ENCODE data around the gene BMPR1A. TPM values are rescaled to one million over a fixed set of nuclear protein-coding genes. Genes with fewer than 3 reads are reported as not detected.

The BMPR1A gene
- total and polyA plus RNA-seq, 10 of the 15 experiments (the other 5 are each of a cell fraction or from before 2014, with no cell fraction given) = 2.3 to 22.7 (median 13.1) TPM

DNA sequence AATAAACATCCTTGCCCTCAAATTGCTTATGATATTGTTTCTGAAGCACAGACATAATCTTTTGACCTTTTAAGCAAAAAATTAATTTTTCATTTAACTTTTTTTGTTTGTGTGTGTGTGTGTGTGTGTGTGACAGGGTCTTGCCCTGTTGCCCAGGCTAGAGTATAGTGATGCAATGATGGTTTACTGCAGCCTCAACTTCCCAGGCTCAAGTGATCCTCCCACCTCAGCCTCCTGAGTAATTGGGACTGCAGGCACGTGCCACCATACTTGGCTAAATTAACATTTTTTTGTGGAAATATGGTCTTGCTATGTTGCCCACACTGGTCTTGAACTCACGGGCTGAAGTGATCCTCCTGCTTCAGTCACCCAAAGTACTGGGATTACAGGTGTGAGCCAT, 68.9 kb downstream of the BMPR1A start:
- H4K20me1 ChIP-seq (ENCODE audit: control insufficient read depth, insufficient read depth) = no peaks in the 10 kb centered on the region
- H3K9me3 ChIP-seq (replicated peaks; ENCODE audit: control insufficient read depth, insufficient read depth, low read length) = no peaks in the 10 kb centered on the region
- intact Hi-C loops (cut with micrococcal nuclease; ENCODE audit: unreplicated experiment) = no loop called here
- ATAC-seq (no peak), FAIRE-seq (no peak), DNase-seq (ENCODE audit: low read depth, low spot score) (no peak)
- CTCF ChIA-PET = no interaction called here
- no peaks in the 10 kb centered on the region; a peak in 1 of 4 replicates for H3K36me3 ChIP-seq (ENCODE audit: control insufficient read depth in 2 of 2, insufficient read depth in 2 of 2, low read length in 1 of 2)
- 61% methylated on average over 2 of the region's 2 CpGs for WGBS (ENCODE audit: insufficient coverage, insufficient replicate concordance, low lambda C conversion rate, missing lambda C conversion rate)
- peaks cover 8% of the 10 kb centered on the region for H3K79me2 ChIP-seq (ENCODE audit: control insufficient read depth, insufficient read depth, low read length)
- no peak overlapping the region for H3K9ac ChIP-seq (ENCODE audit: control insufficient read depth, insufficient read depth, low read length)
- in situ Hi-C loops (cut with MboI) = no loop called here
- SMC1A ChIA-PET (ENCODE audit: uncharacterized antibody, unreplicated experiment) = no interaction called here
- RAD21 ChIA-PET (ENCODE audit: unreplicated experiment) = no interaction called here
- no peak overlapping the region for H3K4me2 ChIP-seq (ENCODE audit: control insufficient read depth, insufficient read depth)
- H3K4me3 ChIP-seq = no peak overlapping the region
- TF ChIP-seq NR2C2 (IDR thresholded peaks at IDR 0.05; ENCODE audit: borderline replicate concordance, control insufficient read depth, insufficient read length, low read depth) (no peak), HCFC1 (IDR thresholded peaks at IDR 0.05; ENCODE audit: low read length) (no peak), POU2F2 (IDR thresholded peaks at IDR 0.05; ENCODE audit: borderline replicate concordance, low read depth, low read length) (no peak), RAD51 (IDR thresholded peaks at IDR 0.05) (no peak), RUNX3 (IDR thresholded peaks at IDR 0.05; ENCODE audit: low read length) (no peak), JUND (IDR thresholded peaks at IDR 0.05; ENCODE audit: low read depth, low read length) (no peak), TCF7 (IDR thresholded peaks at IDR 0.05; ENCODE audit: borderline replicate concordance) (no peak), POLR2AphosphoS2 (IDR thresholded peaks at IDR 0.05; ENCODE audit: low read depth, low read length) (no peak), DPF2 (IDR thresholded peaks at IDR 0.05) (no peak), NFXL1 (IDR thresholded peaks at IDR 0.05; ENCODE audit: borderline replicate concordance) (no peak)
- TF ChIP-seq, protein P1, sequence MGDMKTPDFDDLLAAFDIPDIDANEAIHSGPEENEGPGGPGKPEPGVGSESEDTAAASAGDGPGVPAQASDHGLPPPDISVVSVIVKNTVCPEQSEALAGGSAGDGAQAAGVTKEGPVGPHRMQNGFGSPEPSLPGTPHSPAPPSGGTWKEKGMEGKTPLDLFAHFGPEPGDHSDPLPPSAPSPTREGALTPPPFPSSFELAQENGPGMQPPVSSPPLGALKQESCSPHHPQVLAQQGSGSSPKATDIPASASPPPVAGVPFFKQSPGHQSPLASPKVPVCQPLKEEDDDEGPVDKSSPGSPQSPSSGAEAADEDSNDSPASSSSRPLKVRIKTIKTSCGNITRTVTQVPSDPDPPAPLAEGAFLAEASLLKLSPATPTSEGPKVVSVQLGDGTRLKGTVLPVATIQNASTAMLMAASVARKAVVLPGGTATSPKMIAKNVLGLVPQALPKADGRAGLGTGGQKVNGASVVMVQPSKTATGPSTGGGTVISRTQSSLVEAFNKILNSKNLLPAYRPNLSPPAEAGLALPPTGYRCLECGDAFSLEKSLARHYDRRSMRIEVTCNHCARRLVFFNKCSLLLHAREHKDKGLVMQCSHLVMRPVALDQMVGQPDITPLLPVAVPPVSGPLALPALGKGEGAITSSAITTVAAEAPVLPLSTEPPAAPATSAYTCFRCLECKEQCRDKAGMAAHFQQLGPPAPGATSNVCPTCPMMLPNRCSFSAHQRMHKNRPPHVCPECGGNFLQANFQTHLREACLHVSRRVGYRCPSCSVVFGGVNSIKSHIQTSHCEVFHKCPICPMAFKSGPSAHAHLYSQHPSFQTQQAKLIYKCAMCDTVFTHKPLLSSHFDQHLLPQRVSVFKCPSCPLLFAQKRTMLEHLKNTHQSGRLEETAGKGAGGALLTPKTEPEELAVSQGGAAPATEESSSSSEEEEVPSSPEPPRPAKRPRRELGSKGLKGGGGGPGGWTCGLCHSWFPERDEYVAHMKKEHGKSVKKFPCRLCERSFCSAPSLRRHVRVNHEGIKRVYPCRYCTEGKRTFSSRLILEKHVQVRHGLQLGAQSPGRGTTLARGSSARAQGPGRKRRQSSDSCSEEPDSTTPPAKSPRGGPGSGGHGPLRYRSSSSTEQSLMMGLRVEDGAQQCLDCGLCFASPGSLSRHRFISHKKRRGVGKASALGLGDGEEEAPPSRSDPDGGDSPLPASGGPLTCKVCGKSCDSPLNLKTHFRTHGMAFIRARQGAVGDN (IDR thresholded peaks at IDR 0.05) = no peak
- TF ChIP-seq, protein P2, sequence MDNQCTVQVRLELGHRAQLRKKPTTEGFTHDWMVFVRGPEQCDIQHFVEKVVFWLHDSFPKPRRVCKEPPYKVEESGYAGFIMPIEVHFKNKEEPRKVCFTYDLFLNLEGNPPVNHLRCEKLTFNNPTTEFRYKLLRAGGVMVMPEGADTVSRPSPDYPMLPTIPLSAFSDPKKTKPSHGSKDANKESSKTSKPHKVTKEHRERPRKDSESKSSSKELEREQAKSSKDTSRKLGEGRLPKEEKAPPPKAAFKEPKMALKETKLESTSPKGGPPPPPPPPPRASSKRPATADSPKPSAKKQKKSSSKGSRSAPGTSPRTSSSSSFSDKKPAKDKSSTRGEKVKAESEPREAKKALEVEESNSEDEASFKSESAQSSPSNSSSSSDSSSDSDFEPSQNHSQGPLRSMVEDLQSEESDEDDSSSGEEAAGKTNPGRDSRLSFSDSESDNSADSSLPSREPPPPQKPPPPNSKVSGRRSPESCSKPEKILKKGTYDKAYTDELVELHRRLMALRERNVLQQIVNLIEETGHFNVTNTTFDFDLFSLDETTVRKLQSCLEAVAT (IDR thresholded peaks at IDR 0.05) = no peak
- TF ChIP-seq, protein P3, sequence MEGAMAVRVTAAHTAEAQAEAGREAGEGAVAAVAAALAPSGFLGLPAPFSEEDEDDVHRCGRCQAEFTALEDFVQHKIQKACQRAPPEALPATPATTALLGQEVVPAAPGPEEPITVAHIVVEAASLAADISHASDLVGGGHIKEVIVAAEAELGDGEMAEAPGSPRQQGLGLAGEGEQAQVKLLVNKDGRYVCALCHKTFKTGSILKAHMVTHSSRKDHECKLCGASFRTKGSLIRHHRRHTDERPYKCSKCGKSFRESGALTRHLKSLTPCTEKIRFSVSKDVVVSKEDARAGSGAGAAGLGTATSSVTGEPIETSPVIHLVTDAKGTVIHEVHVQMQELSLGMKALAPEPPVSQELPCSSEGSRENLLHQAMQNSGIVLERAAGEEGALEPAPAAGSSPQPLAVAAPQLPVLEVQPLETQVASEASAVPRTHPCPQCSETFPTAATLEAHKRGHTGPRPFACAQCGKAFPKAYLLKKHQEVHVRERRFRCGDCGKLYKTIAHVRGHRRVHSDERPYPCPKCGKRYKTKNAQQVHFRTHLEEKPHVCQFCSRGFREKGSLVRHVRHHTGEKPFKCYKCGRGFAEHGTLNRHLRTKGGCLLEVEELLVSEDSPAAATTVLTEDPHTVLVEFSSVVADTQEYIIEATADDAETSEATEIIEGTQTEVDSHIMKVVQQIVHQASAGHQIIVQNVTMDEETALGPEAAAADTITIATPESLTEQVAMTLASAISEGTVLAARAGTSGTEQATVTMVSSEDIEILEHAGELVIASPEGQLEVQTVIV (IDR thresholded peaks at IDR 0.05; ENCODE audit: borderline replicate concordance, partially characterized antibody) = no peak
- BruUV-seq (replicated peaks) = no TSS peak
- no peak overlapping the region for H3K27ac ChIP-seq (ENCODE audit: control insufficient read depth, insufficient read depth)
- no peak overlapping the region for H2AFZ ChIP-seq (ENCODE audit: control insufficient read depth, low read depth, low read length)
- POLR2A ChIA-PET = no interaction called here
- H3K27me3 ChIP-seq (replicated peaks in 1 of 2; ENCODE audit: control insufficient read depth in 2 of 2, insufficient read depth in 2 of 2, low read length in 1 of 2) = no peaks in the 10 kb centered on the region
- no peaks in the 10 kb centered on the region for H3K4me1 ChIP-seq (ENCODE audit: control insufficient read depth, insufficient read depth, low read length)

All from GM12878 (cell line).